GM12891 (cell line): ENCODE measurements around the gene ZNF865.

ENCODE experiments used
- DNase-seq: peaks from one replicate; pipeline ENCODE4 v3.0.0; 2011; ENCODE audit warnings: low spot score; ENCODE audit not compliant: insufficient read length
- FAIRE-seq: peaks from 2 replicates; lab custom pipeline; 2011; peaks lifted over from hg19 to GRCh38; lab: Jason Lieb, UNC
- PAX5 ChIP-seq: IDR thresholded peaks from 2 replicates; pipeline ENCODE4 v1.6.1; 2011; ENCODE audit warnings: low read length, moderate library complexity, mild to moderate bottlenecking; ENCODE audit not compliant: insufficient read depth, severe bottlenecking
- POLR2A ChIP-seq: IDR thresholded peaks from 2 replicates; pipeline ENCODE4 v1.6.1; 2011; ENCODE audit warnings: low read depth, low read length, control low read depth
- POLR2AphosphoS5 ChIP-seq: IDR thresholded peaks from 2 replicates; pipeline ENCODE4 v1.6.1; 2011; ENCODE audit warnings: low read depth, low read length, control low read depth
- POU2F2 ChIP-seq: IDR thresholded peaks from 2 replicates; pipeline ENCODE4 v1.6.1; 2011; ENCODE audit warnings: low read depth, mild to moderate bottlenecking, control low read depth, low read length, moderate library complexity
- SPI1 ChIP-seq: IDR thresholded peaks from 2 replicates; pipeline ENCODE4 v1.6.1; 2011; ENCODE audit warnings: low read depth, low read length, control low read depth
- TAF1 ChIP-seq: IDR thresholded peaks from 2 replicates; pipeline ENCODE4 v1.6.1; 2011; ENCODE audit warnings: low read depth, low read length, control low read depth

The ZNF865 gene

GRCh38 chr19:55649268-55650125 lies 44.0 kb downstream of the ZNF865 start:
- no peak for TF ChIP-seq SPI1
- no peak for TF ChIP-seq POLR2AphosphoS5
- no peak for TF ChIP-seq POLR2A
- no peak for TF ChIP-seq TAF1
- no peak for TF ChIP-seq POU2F2
- no peak for TF ChIP-seq PAX5
- FAIRE-seq (no peak), DNase-seq (no peak)

- TF ChIP-seq POLR2AphosphoS5 (no peak), POU2F2 (no peak), POLR2A (peak; percentile 52), SPI1 (no peak), PAX5 (no peak), TAF1 (0 out of 2 replicates have a peak, but pooled peaks have one; percentile 40)
- FAIRE-seq (no peak), DNase-seq (no peak)
These were observed 44.7 kb downstream of the ZNF865 start for GRCh38 chr19:55650126-55650557.

- FAIRE-seq, result no peak
- TF ChIP-seq POU2F2 (no peak), TAF1 (no peak), SPI1 (no peak), POLR2AphosphoS5 (no peak), PAX5 (no peak), POLR2A (no peak)
- no peak for DNase-seq
These were observed 45.3 kb downstream of the ZNF865 start for GRCh38 chr19:55650602-55651230.

DNA sequence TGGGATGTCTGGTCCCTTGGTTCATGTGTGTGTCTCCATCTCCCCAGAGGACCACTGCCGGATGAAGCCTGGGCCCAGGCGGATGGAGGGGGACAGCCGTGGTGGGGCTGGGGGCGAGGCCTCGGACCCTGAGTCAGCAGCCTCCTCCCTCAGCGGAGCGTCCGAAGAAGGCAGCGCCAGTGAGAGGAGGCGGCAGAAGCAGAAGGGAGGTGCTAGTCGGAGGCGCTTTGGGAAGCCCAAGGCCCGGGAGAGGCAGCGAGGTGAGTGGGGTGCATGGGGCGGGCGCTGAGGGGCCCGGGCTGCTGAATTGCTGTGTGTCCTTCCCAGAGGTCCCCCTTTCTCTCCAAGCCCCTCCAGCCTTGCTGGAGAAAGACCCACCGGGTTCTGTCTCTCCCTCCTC lies 45.8 kb downstream of the ZNF865 start:
- FAIRE-seq, result no peak
- no peak for TF ChIP-seq POU2F2
- TF ChIP-seq TAF1, result no peak
- no peak for TF ChIP-seq SPI1
- TF ChIP-seq POLR2AphosphoS5, result no peak
- no peak for TF ChIP-seq PAX5
- TF ChIP-seq POLR2A, result no peak
- DNase-seq, result no peak

GRCh38 chr19:55652311-55653128 lies 47.1 kb downstream of the ZNF865 start:
- FAIRE-seq (no peak), DNase-seq (no peak)
- TF ChIP-seq PAX5 (no peak), POLR2A (no peak), SPI1 (no peak), TAF1 (no peak), POLR2AphosphoS5 (no peak), POU2F2 (no peak)

- TF ChIP-seq PAX5, result no peak
- TF ChIP-seq POLR2A, result peak; percentile 87
- TF ChIP-seq POU2F2, result no peak
- TF ChIP-seq SPI1, result no peak
- peak; percentile 54 for TF ChIP-seq POLR2AphosphoS5
- TF ChIP-seq TAF1, result peak; percentile 65; the same call in 1 of the 2 replicates
- FAIRE-seq (peak; percentile 99), DNase-seq (peak; percentile 90)
These were observed 48.3 kb downstream of the ZNF865 start for GRCh38 chr19:55653651-55654322.

- FAIRE-seq (no peak), DNase-seq (peak; percentile 79)
- TF ChIP-seq PAX5, result no peak
- TF ChIP-seq SPI1, result no peak
- no peak for TF ChIP-seq TAF1
- TF ChIP-seq POU2F2, result no peak
- no peak for TF ChIP-seq POLR2AphosphoS5
- no peak for TF ChIP-seq POLR2A
These were observed 48.9 kb downstream of the ZNF865 start for GRCh38 chr19:55654323-55654867.

- peak; percentile 87 for TF ChIP-seq POLR2A
- TF ChIP-seq SPI1, result peak; percentile 62
- no peak for TF ChIP-seq POU2F2
- TF ChIP-seq POLR2AphosphoS5, result peak; percentile 89
- peak; percentile 67 for TF ChIP-seq TAF1
- no peak for TF ChIP-seq PAX5
- FAIRE-seq, result no peak
- peak; percentile 81 for DNase-seq
These were observed 49.6 kb downstream of the ZNF865 start, which contains the start of gene U2AF2 for GRCh38 chr19:55654868-55655647. U2AF2 (plus strand) TSS chr19:55655035; CDS start chr19:55655105, 70 bp downstream.
